ENCODE results near the gene ABCA7. TPM values are rescaled to one million over a fixed set of nuclear protein-coding genes. Genes with fewer than 3 reads are reported as not detected.

ABCA7 gene
- total and polyA plus RNA-seq, 2 of the 8 experiments (the other 6 are each of a cell fraction or from before 2014, with no cell fraction given): 10.4 to 25.6 TPM

GRCh38 chr19:1089891-1090290 lies 50.0 kb downstream of the ABCA7 start:
- no peaks in the 10 kb centered on the region; a peak in 1 of 7 replicates for H3K27me3 ChIP-seq (replicated peaks in 1 of 4; ENCODE audit: control insufficient read depth in 3 of 4, extremely low read depth in 1 of 4, insufficient read depth in 3 of 4, low read length in 3 of 4)
- no peak overlapping the region for H3K27ac ChIP-seq (ENCODE audit: low read depth, low read length)
- no peak overlapping the region for H3K14ac ChIP-seq (ENCODE audit: insufficient read length)
- H3K79me2 ChIP-seq (ENCODE audit: control insufficient read depth in 1 of 2, insufficient read depth in 2 of 2, low read length in 2 of 2): peaks cover 8 to 18% of the 10 kb centered on the region in 2 experiments
- peaks cover 10% of the 10 kb centered on the region for H3K79me1 ChIP-seq (ENCODE audit: low read depth, low read length)
- TF ChIP-seq ASH2L (IDR thresholded peaks at IDR 0.05; ENCODE audit: low read length): no peak
- TF ChIP-seq CBX8 (IDR thresholded peaks at IDR 0.05; ENCODE audit: borderline replicate concordance, low read depth, low read length): no peak
- no peak for TF ChIP-seq CREB1 (IDR thresholded peaks at IDR 0.05)
- no peak for TF ChIP-seq RXRA (IDR thresholded peaks at IDR 0.05; ENCODE audit: insufficient read depth, low read depth, low read length)
- TF ChIP-seq TAF1 (IDR thresholded peaks at IDR 0.05; ENCODE audit: low read depth, low read length): no peak
- no peak for TF ChIP-seq YY1 (IDR thresholded peaks at IDR 0.05; ENCODE audit: low read depth, low read length)
- no peak for TF ChIP-seq SRF (IDR thresholded peaks at IDR 0.05; ENCODE audit: low read depth, low read length)
- no peak for TF ChIP-seq EP300 (IDR thresholded peaks at IDR 0.05; ENCODE audit: borderline replicate concordance in 1 of 2, low read depth in 2 of 2, low read length in 2 of 2)
- no peak overlapping the region for H4K91ac ChIP-seq (replicated peaks; ENCODE audit: insufficient read length, low read length)
- H3K4me2 ChIP-seq (ENCODE audit: insufficient read depth in 1 of 2, low read depth in 2 of 2, low read length in 2 of 2): no peak overlapping the region
- H3K4me3 ChIP-seq (ENCODE audit: extremely low read depth in 1 of 4, insufficient read depth in 2 of 4, low read depth in 3 of 4, low read length in 4 of 4): no peak overlapping the region
- no peak overlapping the region for H2BK5ac ChIP-seq (ENCODE audit: low read depth, low read length)
- WGBS, 2 experiments (ENCODE audit: extremely low coverage in 1 of 2, insufficient coverage in 1 of 2, insufficient read length in 1 of 2, insufficient replicate concordance in 2 of 2, low coverage in 1 of 2, low lambda C conversion rate in 2 of 2, missing lambda C conversion rate in 1 of 2): 84% methylated on average over 5 of the region's 22 CpGs; no CpG with 5 or more reads in 1 of the 2 experiments
- no peak overlapping the region for H2AFZ ChIP-seq (ENCODE audit: low read length)
- no peak overlapping the region for H4K5ac ChIP-seq (ENCODE audit: insufficient read length, low read depth, low read length)
- ChIA-PET POLR2A (ENCODE audit: partially characterized antibody) (interaction anchor here (0.6 to 8.7 kb wide), 10 partner anchors 9 to 179 kb away, joined by 3 to 116 read pairs (median 4); partner anchors contain the start of genes ARHGAP45, CIRBP and GPX4), CTCF (ENCODE audit: partially characterized antibody) (interaction anchor here (1.0 to 3.0 kb wide), 4 partner anchors 14 to 211 kb away, joined by 3 to 10 read pairs (median 8); no protein-coding TSS in a partner anchor)
- peaks cover 0 to 8% (median 5%) of the 10 kb centered on the region in 4 experiments; a peak in 4 of 7 replicates for H3K4me1 ChIP-seq (replicated peaks in 1 of 4; ENCODE audit: control insufficient read depth in 3 of 4, insufficient read depth in 4 of 4, low read length in 3 of 4)
- no peaks in the 10 kb centered on the region for H3K9me3 ChIP-seq (ENCODE audit: insufficient read depth in 2 of 2, low read depth in 1 of 2, low read length in 1 of 2)
- peaks cover 4% of the 10 kb centered on the region for H3K23me2 ChIP-seq (ENCODE audit: low read depth, low read length)
- no peak overlapping the region for H3K9ac ChIP-seq (replicated peaks in 1 of 4; ENCODE audit: extremely low read depth in 1 of 4, low read depth in 3 of 4, low read length in 3 of 4)
- H2BK120ac ChIP-seq (replicated peaks; ENCODE audit: low read depth, low read length): no peak overlapping the region
- no peak overlapping the region for H3K4ac ChIP-seq (replicated peaks; ENCODE audit: insufficient read length, low read depth, low read length)
- H2BK12ac ChIP-seq (ENCODE audit: low read depth, low read length): no peak overlapping the region
- no peak overlapping the region for H2BK15ac ChIP-seq (ENCODE audit: low read length)
- no peak overlapping the region for H4K8ac ChIP-seq (ENCODE audit: extremely low read depth, insufficient read depth, low read length)
- no peak overlapping the region for H3K56ac ChIP-seq (replicated peaks; ENCODE audit: insufficient read length, low read depth, low read length)
- H3K18ac ChIP-seq (ENCODE audit: extremely low read depth, low read length): no peak overlapping the region
- H2AK5ac ChIP-seq (ENCODE audit: low read depth, low read length): no peak overlapping the region
- no peak for DNase-seq (ENCODE audit: low read depth in 1 of 2, low spot score in 2 of 2)
- no peak for FAIRE-seq
- H4K20me1 ChIP-seq (replicated peaks in 1 of 2; ENCODE audit: control insufficient read depth in 1 of 2, insufficient read depth in 2 of 2, low read length in 2 of 2): peaks cover 11 to 25% of the 10 kb centered on the region in 2 experiments
- peaks cover 4 to 51% (median 21%) of the 10 kb centered on the region in 4 experiments; a peak in 7 of 8 replicates for H3K36me3 ChIP-seq (ENCODE audit: control insufficient read depth in 2 of 4, insufficient read depth in 4 of 4, low read length in 3 of 4)
- no peak overlapping the region for H2BK20ac ChIP-seq (ENCODE audit: low read length)
- no peak overlapping the region for H3K23ac ChIP-seq (ENCODE audit: insufficient read length)
